Inflammatory macrophage treated with lipopolysaccharide for 4 hours (primary cell): Measurements from ENCODE around the gene BEST1.
"Not testable (repeated sequence)": the region's sequence is repeated elsewhere in the genome, so short reads cannot be mapped to it uniquely, and the experiment has no call there.

Experiments used
- DNase-seq: peaks from one replicate; pipeline ENCODE4 v3.0.0-alpha.2; 2020

The BEST1 gene

DNA sequence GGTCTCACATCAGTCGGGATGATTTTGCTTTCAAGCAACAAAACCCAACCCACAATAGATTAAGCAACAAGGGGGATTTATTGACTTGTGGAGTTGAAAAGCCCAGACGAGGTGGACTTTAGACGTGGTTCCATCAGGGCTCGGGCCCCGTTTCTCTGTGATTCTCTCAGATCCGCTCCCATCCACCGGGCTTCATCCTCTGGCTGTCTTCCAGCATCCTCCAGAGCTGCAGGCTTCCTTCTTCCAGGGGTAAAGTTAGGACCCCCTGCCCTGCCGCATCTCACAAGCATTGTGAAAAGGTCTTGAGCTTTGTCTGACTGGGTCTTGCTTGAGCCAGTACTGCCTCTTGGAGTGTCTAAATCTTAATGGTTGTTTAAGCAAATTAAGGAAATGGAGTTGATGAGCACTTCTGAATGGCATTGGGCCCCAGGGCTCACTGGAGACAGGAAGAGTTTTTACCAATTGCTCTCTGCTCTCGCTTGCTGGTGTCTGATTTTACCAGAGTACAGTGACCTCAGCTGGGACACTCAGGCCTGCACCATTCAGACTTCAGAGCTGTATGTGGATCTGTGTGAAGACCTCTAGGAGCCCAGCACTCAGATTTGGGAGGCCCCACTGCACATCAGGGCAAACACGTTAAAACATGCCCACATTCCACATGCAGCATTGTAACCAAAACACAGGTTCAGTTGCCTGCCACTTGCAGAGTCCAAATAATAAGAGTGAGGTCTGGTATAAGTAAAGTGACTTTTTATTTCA lies 30.8 kb downstream of the BEST1 start:
- DNase-seq = no peak

DNA sequence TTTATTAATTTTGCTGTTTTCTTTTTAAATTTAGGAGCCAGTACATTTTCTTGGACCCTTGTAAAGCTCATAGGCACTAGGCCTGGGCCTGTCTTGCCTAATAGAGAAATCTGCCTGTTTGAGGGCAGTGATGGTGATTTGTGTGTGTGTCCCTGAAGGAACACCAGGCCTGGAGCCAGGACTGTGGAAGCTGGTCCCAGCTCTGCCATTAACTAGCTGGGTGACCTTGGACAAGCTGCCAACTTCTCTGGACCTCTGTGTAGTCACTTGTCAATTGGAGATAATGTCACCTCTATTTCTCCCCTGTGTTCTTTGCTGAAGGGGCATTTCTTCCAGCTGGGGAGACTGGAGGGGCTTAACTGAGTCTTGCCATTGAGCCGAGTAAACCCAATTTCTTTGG lies 33.3 kb downstream of the BEST1 start:
- no peak for DNase-seq

DNA sequence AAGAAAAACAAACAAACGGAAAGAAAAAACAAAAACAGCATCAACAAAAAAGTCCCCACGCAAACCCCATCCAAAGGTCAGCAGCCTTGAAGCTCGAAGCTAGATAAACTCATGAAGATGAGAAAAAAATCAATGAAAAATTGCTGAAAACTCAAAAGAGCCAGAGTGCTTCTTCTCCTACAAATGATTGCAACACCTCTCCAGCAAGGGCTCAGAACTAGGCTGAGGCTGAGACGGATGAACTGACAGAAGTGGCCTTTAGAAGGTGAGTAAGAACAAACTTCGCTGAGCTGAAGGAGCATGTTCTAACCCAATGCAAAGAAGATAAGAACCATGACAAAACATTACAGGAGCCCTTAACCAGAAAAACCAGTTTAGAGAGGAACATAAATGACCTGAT lies 35.7 kb downstream of the BEST1 start:
- peak; percentile 21 for DNase-seq

DNA sequence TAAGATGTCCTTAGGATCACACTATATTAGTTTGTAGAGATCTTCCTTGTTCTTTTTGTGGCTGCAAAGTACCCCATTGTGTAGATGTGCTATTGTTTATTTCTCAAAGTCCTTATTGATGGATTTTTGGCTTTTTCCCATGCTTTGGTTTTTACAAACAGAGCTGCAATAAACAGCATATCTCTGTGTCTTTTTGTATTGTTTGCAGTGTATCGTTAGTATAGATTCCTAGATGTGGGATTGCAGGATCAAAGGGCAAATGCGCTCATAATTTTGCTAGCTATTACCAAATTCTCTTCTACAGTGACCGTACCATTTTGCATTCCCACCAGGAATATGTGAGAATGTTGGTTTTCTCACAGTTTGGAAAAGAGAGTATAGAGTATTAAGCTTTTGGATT lies 44.8 kb downstream of the BEST1 start:
- DNase-seq = no peak

DNA sequence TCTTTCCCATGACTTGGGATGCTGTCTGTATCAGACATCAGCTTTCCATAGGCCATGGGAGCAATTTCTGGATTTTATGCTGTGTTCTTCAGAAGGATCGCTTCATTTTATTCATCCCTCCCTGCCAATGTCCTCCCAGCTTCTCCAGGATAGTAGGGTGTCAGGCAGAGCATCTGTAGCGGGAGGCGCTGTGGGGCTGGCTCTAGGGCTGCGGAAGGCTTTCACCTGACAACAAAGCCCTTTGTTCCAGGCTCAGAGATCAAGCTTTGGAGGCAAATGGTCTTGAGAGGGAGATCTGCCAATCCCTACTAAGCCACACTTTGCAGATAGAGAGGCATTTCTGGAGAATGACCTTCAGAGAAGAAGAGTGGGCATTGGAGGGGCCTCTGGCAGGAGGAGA lies 46.8 kb downstream of the BEST1 start:
- DNase-seq = no peak

DNA sequence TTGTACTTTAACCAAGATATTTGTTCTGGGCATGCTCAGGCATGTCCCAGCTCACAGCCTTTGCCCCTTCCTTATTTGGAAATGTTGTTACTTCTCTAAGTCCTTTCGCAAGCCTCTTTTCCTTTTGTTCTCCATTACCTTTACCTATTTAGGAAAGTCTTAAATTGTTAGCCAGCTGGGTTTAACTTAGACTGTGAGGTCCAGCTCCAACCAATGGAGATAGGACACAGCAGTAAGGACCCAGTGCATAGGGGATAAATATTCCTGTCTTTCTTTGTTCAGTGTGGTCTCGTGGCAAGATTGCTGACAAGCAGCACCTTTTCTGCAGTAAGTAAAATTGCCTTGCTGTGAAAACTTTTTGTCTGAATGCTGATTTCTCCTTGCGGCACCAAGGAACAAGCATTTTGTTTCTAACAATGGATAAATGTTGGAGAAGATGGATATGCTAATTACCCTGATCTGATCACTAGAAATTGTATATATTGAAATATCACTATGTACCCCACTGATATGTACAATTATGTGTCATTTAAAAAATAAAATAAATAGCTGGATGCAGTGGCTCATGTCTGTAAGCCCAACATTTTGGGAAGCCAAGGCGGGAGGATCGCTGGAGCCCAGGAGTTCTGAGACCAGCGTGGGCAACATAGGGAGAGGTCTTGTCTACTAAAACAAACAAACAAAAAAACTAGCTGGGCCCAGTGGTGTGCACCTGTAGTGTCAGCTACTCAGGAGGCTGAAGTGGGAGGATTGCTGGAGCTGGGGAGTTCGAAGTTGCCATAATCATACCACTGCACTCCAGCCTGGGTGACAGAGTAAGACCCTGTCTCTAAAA lies 49.2 kb downstream of the BEST1 start:
- DNase-seq = no peak

DNA sequence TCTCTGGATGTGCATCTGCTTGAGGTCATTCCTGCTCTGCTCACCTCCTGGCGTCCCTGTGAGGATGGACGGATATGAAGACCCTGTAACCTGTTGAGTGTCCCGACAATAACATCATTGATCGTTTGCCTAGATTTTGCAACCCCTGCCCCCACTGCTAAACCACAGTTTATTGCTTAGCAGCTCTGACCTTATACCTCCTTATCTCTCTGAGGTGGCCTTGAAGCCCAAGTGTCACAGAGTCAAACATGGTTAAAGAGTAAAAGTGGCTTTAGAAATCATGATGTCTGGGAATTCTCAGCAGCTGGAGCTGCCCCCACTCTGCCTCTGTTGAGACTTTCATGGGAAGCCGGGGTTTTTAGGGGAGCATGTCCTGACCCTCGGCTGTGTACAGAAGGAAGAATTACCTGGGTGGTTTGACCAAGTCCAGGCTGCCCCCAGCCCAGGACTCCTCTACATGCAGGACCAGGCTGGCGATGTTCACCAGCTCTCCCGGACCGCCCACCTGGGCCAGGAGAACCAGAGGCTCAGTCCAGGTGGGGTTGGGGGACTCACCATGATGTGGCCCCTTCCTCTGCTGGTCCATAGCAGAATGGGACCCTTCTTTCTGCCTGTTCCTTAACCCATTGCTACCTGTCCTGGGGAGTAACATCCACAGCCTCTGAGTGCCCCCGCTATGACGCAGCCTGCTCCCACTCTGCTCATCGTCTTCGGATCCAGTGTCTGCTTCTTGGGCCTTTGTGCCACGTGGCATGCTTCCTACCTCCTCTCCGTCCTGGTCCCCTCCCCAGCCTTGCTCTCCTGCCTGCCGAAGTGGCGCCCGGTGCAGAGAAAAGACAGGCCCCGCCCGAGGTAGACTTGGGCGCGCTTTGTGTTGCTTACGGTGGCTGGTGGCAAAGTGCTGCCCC lies 50.6 kb downstream of the BEST1 start:
- DNase-seq = no peak

DNA sequence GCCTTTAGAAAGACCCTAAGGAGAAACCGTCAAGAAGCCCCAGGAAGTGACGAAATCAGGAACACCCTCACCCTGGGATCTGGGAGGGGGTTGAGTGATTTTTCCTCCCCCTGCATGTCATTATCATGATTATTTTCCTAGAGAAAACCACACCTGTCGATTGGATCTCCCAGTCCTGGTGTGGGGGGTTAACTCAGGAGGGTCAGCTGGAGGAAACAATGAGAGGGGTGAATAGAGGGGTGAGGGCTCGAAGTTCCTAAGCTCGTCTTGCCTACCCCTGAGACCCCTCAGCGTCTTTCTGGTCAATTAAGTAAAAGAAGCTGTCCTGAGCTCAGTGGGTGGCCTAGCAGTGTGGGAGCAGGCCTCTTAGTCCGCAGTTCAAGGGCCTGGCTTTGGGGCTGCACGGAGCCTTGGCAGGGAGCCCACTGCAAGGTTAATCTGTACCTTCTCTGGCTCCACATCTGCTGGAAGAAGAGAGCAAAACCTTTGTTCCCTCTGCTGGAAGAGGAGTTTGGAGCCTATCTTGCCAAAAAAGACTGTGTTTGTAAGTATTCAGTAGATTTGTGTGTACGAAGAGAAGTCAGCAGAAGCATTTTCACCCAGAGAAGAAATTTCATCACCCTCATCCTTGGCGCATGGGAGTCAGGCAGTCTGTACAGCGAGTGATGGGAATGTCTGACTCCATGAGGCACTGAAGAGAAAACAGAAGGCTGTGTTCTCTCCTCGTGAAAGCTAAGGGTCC lies 51.5 kb downstream of the BEST1 start:
- DNase-seq = no peak

DNA sequence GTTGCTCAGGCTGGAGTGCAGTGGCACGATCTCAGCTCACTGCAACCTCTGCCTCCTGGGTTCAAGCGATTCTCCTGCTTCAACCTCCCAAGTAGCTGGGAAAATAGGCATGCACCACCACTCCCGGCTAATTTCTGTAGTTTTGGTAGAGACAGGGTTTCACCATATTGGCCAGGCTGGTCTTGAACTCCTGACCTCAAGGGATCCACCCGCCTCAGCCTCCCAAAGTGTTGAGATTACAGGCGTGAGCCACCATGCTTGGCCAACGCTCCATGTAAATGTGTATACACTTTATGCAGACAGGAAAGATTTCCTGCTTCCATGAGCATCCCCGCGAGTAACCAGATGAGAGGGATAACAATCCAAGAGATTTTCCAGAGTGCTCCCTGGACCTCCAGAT lies 52.1 kb downstream of the BEST1 start:
- not testable (repeated sequence) for DNase-seq

DNA sequence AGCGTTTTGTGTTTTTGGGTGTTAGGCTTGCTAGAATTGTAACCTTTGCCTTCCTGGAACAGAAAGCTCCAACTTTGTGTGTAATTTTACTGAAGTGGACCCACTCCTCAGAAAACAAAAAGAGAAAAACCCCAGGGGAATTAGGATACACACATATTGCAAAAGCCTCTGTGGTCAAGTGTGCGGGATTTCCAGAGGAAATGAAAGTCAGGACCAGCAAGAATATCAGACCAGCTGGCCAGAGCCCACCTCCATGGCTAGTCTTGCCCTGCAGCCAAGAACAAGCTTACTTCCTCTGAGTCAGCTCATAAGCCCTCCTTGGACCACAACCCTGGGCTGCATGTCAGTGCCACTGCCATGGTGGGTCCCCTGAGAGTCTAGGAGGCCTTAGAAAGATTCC lies 54.3 kb downstream of the BEST1 start:
- DNase-seq = peak; percentile 98

DNA sequence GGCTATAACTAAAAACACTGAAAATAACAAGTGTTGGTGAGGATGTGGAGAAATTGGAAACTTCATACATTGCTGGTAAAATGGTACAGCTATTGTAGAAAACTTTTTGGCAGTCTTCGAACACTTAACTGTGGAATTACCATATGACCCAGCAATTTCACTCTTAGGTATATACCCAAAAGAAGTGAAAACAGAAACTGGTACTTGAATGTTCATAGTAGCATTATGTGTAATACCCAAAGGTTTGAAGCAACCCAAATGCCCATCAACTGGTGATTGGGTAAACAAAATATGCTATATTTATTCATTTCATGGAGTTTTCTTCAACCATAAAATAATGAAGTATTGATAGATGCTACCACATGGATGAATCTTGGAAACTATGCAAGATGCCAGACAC lies 58.0 kb downstream of the BEST1 start:
- peak; percentile 77 for DNase-seq

DNA sequence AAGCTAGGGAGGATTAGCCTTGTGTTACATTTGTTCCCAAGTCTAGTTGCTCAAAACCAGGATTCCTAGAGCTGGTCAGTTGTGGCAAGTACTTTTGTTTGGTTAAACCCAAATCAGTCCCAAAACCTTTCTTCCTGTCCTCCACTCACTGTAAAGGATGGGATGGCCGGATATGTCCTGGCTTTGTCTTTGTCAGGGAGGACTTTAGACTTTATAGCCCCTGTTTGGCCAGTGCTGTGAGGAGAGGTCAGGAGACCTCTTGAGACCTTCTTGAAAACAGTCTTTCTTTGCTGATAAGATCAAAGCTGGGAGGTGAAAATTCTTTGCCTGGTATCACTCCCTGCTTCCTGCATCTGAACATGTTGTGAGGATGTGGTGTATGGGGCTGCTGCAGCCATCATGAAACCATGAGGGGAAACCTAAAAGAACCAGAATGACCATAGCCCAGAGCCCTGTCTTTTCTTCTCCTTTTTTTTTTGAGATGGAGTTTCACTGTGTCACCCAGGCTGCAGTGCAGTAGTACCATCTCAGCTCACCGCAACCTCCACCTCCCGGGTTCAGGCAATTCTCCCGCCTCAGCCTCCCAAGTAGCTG lies 60.9 kb downstream of the BEST1 start:
- DNase-seq = no peak

DNA sequence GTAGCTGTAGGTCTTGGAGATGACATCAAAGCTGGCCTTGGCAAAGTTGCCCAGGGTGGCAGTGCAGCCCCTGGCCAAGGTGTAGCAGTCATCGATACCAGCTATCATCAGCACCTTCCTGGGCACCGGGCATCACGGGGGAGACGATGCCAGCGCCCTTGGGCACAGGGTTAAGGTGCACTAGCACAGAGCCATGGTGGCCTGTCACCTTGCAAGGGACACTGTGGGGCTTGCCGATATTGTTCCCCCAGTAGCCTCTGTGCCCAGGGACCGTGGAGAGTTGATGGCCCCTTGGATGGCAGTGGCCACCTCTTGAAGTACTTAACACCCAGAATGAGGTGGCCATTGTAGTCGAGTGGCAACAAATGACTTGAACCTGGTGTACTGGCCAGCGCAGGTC lies 61.7 kb downstream of the BEST1 start:
- DNase-seq = no peak

DNA sequence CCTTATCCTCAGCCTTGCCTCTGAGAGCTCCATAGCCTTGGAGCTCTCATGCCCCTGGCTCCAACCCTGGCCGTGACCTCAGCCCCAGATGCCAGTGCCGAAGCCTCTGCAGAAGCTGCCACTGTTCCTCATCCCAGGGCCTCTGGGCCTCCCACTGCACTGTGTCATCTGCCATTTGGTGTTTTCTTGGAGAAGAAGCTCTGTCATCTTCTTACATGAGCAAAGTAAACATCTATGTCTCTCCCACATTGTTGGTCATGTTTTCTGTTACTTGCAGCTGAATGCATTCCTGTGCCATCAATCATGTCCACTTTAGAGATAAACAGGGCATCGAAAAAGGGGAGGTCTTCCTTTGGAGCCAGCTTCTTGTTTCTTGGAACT lies 62.3 kb downstream of the BEST1 start:
- peak; percentile 79 for DNase-seq

DNA sequence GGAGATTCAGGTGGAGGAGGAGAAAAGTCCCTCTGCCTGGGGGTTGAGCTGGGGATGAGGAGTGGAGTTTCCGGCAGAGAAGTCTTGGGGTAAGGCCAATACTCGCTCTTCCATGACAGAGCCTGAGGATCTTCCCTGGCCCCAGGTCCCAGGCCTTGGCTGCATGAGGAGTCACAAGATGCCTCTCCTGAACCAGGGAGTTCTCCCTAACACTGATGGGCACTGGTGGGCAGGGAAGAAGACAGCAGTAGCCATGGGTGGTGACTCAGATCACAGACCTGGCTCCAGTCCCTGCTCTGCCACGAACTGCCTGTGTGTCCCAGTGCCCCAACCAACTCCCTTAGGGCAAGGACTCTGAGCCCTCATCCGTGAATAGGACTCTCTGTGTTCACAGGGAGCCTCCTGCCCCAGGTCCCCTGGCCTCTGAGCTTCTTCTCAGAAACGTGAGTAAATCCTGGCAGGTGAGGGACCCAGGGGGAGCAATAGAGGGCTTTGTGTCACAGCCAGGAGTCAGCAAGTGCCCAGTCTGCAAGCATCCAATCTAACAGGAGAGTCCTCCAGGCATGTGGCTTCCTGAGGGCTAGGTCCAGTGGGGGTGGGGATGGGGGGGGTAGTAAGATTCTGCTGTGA lies 62.8 kb downstream of the BEST1 start:
- peak; percentile 33 for DNase-seq
